Measurements from ENCODE around the gene LYRM7. TPM values are rescaled to one million over a fixed set of nuclear protein-coding genes. Genes with fewer than 3 reads are reported as not detected.

Gene LYRM7
- total and polyA plus RNA-seq, 10 of the 15 experiments (the other 5 are each of a cell fraction or from before 2014, with no cell fraction given) = 9.2 to 68.8 (median 20.2) TPM

DNA sequence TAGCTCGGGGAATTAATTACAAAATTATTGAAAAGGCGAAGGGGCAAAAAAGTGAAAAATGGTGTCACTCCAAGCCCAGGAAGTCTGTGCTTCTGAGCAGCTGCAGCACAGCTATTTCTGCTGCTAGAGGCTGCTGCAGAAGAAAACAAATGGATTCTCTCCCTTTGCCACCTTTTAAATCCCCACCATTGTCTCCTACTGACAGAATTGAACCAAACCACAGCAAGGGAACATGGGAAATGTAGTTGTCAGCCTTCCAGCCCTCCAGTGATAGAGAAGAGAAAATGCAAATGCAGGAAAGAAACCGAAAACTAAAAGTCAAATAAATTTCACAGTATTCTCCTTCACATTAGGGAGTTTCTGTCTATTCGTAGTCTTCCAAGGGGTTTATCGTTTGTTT, 59.7 kb downstream of the LYRM7 start (continued):
- TF ChIP-seq STAT3 (IDR thresholded peaks at IDR 0.05; ENCODE audit: low read depth, low read length) (no peak), HCFC1 (IDR thresholded peaks at IDR 0.05; ENCODE audit: low read length) (peak; percentile 74), POU2F2 (IDR thresholded peaks at IDR 0.05; ENCODE audit: borderline replicate concordance, low read depth, low read length) (peak; percentile 91; the same call in 2 of the 3 replicates), DPF2 (IDR thresholded peaks at IDR 0.05) (no peak), CREM (IDR thresholded peaks at IDR 0.05; ENCODE audit: low read depth) (peak; percentile 14; the same call in 1 of the 2 replicates)

DNA sequence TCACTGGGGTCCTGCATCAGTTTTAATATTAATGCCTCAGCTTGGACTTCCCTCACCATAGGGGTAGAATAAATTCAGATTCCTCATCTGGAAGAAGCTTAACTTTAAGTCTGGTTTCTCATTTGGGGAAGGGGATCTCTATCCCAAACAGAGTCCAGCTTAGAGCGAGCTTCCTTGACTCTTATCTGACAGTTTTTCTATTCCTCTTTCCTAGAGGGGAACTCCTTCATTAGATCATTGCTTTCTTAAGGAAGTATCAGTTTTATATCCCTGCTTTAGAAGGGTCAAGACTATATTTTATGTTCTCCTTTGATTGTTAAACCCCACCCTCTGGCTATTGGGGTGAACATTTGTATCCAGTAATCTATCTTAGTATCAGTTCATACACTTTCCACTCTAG, 68.9 kb downstream of the LYRM7 start:
- DNase-seq (ENCODE audit: low read depth, low spot score) (no peak), ATAC-seq (no peak), FAIRE-seq (no peak)
- Histone ChIP-seq H3K4me2 (ENCODE audit: control insufficient read depth, insufficient read depth) (no peak overlapping the region), H4K20me1 (ENCODE audit: control insufficient read depth, insufficient read depth) (no peaks in the 10 kb centered on the region), H3K9me3 (replicated peaks; ENCODE audit: control insufficient read depth, insufficient read depth, low read length) (no peaks in the 10 kb centered on the region; the same call in 1 of the 3 replicates), H2AFZ (ENCODE audit: control insufficient read depth, low read depth, low read length) (no peak overlapping the region), H3K36me3 (ENCODE audit: control insufficient read depth in 2 of 2, insufficient read depth in 2 of 2, low read length in 1 of 2) (peaks cover 0 to 3% of the 10 kb centered on the region in 2 experiments; a peak in 1 of 4 replicates), H3K4me3 (no peak overlapping the region), H3K27me3 (replicated peaks in 1 of 2; ENCODE audit: control insufficient read depth in 2 of 2, insufficient read depth in 2 of 2, low read length in 1 of 2) (no peaks in the 10 kb centered on the region), H3K79me2 (ENCODE audit: control insufficient read depth, insufficient read depth, low read length) (peaks cover 2% of the 10 kb centered on the region), H3K27ac (ENCODE audit: control insufficient read depth, insufficient read depth) (no peak overlapping the region), H3K4me1 (ENCODE audit: control insufficient read depth, insufficient read depth, low read length) (no peaks in the 10 kb centered on the region), H3K9ac (ENCODE audit: control insufficient read depth, insufficient read depth, low read length) (no peak overlapping the region)
- WGBS (ENCODE audit: insufficient coverage, insufficient replicate concordance, low lambda C conversion rate, missing lambda C conversion rate) = 100% methylated on average over 1 of the region's 1 CpG
- in situ Hi-C loops (cut with MboI) (no loop called here), intact Hi-C loops (cut with micrococcal nuclease; ENCODE audit: unreplicated experiment) (no loop called here)
- CTCF ChIA-PET = interaction anchor here (1.0 to 1.6 kb wide), 4 partner anchors 11 to 76 kb away, joined by 3 to 7 read pairs (median 4); no protein-coding TSS in a partner anchor
- POLR2A ChIA-PET = interaction anchor here (0.7 to 2.6 kb wide), 5 partner anchors 8 to 46 kb away, joined by 3 to 13 read pairs (median 3); no protein-coding TSS in a partner anchor
- BruUV-seq (replicated peaks) = no TSS peak
- RAD21 ChIA-PET (ENCODE audit: unreplicated experiment) = interaction anchor here (0.7 to 3.0 kb wide), 6 partner anchors 11 to 65 kb away, joined by 3 to 15 read pairs (median 4); no protein-coding TSS in a partner anchor
- SMC1A ChIA-PET (ENCODE audit: uncharacterized antibody, unreplicated experiment) = interaction anchor here (0.7 to 6.5 kb wide), 10 partner anchors 8 to 142 kb away, joined by 3 to 51 read pairs (median 4); no protein-coding TSS in a partner anchor
- TF ChIP-seq RCOR1 (conservative IDR thresholded peaks at IDR 0.05; ENCODE audit: low read depth, low read length) = no peak
